NB4 (cell line): ENCODE results near the gene COPS8.

Experiments used
- DNase-seq: peaks from one replicate; pipeline ENCODE4 v3.0.0; 2010; ENCODE audit warnings: low read depth
- H3K4me3 ChIP-seq: one replicate; pipeline ENCODE4 v1.5.1; 2011; ENCODE audit warnings: mild to moderate bottlenecking, low read depth, low read length, moderate library complexity
- CTCF ChIP-seq: IDR thresholded peaks from one replicate; pipeline ENCODE4 v1.5.1; 2012; ENCODE audit warnings: low read depth, low read length
- MAX ChIP-seq: IDR thresholded peaks from 2 replicates; pipeline ENCODE4 v1.6.1; 2011; ENCODE audit warnings: low read depth, low read length
- MYC ChIP-seq: IDR thresholded peaks from 2 replicates; pipeline ENCODE4 v1.6.1; 2011; ENCODE audit warnings: low read depth, low read length
- POLR2A ChIP-seq: IDR thresholded peaks from 2 replicates; pipeline ENCODE4 v1.6.1; 2011; ENCODE audit warnings: mild to moderate bottlenecking; ENCODE audit not compliant: insufficient read length; ENCODE audit errors: extremely low read depth

COPS8 gene

GRCh38 chr2:237141571-237142051 is 55.9 kb downstream of the COPS8 start:
- DNase-seq: no peak
- no peak overlapping the region for H3K4me3 ChIP-seq
- no peak for TF ChIP-seq CTCF
- no peak for TF ChIP-seq POLR2A
- no peak for TF ChIP-seq MYC
- no peak for TF ChIP-seq MAX

- DNase-seq: no peak
- H3K4me3 ChIP-seq: no peak overlapping the region
- TF ChIP-seq CTCF: no peak
- TF ChIP-seq MAX: no peak
Measured at GRCh38 chr2:237143118-237143517, 57.4 kb downstream of the COPS8 start.

DNA sequence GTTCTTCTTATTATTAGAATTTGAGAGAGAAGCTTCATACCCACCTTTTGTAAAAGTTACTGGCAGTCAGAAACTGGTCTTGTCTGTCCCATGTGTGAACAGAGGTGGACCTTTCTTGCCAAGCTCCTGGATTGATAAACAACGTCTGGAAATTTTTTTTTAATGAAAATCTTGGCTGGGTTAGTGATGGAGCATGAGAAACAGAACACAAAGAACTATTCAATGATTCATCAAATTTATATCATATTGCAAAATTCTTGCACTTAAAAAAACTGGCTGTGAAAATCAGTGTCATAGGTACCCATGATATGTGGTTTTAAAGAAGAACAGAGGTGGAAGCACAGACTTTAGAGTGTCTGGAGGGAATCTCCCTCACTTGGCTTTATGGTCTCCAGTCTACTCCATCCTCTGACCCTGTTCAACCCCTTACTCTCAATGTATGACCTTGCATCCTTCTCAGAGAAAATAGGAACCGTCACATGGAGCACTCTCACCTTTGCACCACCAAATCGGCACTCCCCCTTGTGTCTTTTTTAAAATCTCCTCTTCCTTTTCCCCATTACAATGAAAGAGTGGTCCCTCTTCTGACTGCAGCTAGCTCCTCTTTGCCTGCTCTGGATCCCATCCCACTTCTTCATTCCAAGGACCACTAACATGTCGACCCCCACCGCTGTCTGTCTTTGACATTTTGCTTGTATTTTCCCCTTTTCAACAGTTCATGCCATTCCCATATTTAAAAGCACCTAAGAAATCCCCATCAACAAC is 58.2 kb downstream of the COPS8 start:
- no peak for TF ChIP-seq MAX
- no peak for TF ChIP-seq MYC
- no peak for TF ChIP-seq POLR2A
- TF ChIP-seq CTCF: no peak
- no peak for DNase-seq
- H3K4me3 ChIP-seq: no peak overlapping the region

- DNase-seq: no peak
- TF ChIP-seq CTCF (no peak), POLR2A (no peak), MYC (no peak), MAX (no peak)
- H3K4me3 ChIP-seq: no peak overlapping the region
Measured at GRCh38 chr2:237144516-237144915, 58.8 kb downstream of the COPS8 start.

DNA sequence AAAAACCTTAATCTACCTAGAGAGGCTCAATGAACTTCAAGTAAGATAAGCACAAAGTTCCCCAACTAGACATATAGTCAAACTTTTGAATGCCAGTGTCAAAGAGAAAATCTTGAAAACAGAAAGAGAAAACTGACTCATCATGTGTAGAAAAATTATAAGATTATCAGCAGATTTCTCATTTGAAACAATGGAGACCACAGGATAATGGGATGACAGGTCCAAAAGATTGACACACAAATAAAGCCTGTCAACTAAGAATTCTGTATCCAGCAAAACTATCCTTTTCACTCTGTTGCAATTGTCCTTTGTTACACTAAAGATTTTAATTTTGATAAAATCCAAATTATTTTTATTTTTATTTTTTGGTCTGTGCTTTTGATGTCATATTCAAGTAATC is 61.6 kb downstream of the COPS8 start:
- DNase-seq: no peak
- H3K4me3 ChIP-seq: no peak overlapping the region
- TF ChIP-seq POLR2A (no peak), MYC (no peak), CTCF (no peak), MAX (no peak)
